ENCODE measurements around the gene RASA4B.
"Not testable (repeated sequence)": the region's sequence is repeated elsewhere in the genome, so short reads cannot be mapped to it uniquely, and the experiment has no call there.

GRCh38 chr7:102484317-102484716 lies 33.3 kb downstream of the RASA4B start:
- not testable (repeated sequence) for TF ChIP-seq CTCF (IDR thresholded peaks at IDR 0.05; ENCODE audit: insufficient read depth, low read length, poor library complexity, severe bottlenecking); EZH2phosphoT487 (conservative IDR thresholded peaks at IDR 0.05; ENCODE audit: low read length)

All from SU-DHL-6 (cell line).